Neural cell (in vitro differentiated cells): ENCODE results near the gene PIK3CG. TPM values are rescaled to one million over a fixed set of nuclear protein-coding genes. Genes with fewer than 3 reads are reported as not detected.
"Not testable (repeated sequence)": the region's sequence is repeated elsewhere in the genome, so short reads cannot be mapped to it uniquely, and the experiment has no call there.

ENCODE experiments used
- H2AFZ ChIP-seq: fragments of 200-600, 300-800 bp; sonication (generic), shearing (Covaris generic); 2 replicates; pipeline ENCODE4 v1.6.0; 2014; ENCODE audit warnings: low read depth, mild to moderate bottlenecking, antibody characterized with exemption, low read length, moderate library complexity
- H3F3A ChIP-seq: fragments of 200-600 bp; shearing (Covaris generic); 2 replicates; pipeline ENCODE4 v1.6.1; 2016; ENCODE audit warnings: mild to moderate bottlenecking, moderate library complexity, mixed read lengths, antibody characterized with exemption, low read length; ENCODE audit not compliant: insufficient read depth, poor library complexity, severe bottlenecking
- H3K27ac ChIP-seq: fragments of 200-600, 300-800 bp; sonication (generic), shearing (Covaris generic); 2 replicates; pipeline ENCODE4 v1.5.1; 2014; ENCODE audit warnings: mild to moderate bottlenecking, low read length, moderate library complexity
- H3K27me3 ChIP-seq: fragments of 300-800, 200-600 bp; sonication (generic), shearing (Covaris generic); 2 replicates; pipeline ENCODE4 v1.6.0; 2014; ENCODE audit warnings: mild to moderate bottlenecking, low read depth, low read length, moderate library complexity; ENCODE audit not compliant: insufficient read depth
- H3K36me3 ChIP-seq: fragments of 300-800, 200-600 bp; sonication (generic), shearing (Covaris generic); 2 replicates; pipeline ENCODE4 v1.5.1; 2014; ENCODE audit warnings: mild to moderate bottlenecking, antibody characterized with exemption, low read length, moderate library complexity; ENCODE audit not compliant: insufficient read depth
- H3K4me2 ChIP-seq: fragments of 300-800, 200-600 bp; sonication (generic), shearing (Covaris generic); 2 replicates; pipeline ENCODE4 v1.6.0; 2014; ENCODE audit warnings: mild to moderate bottlenecking, low read length
- H3K4me3 ChIP-seq: fragments of 300-800, 200-600 bp; sonication (generic), shearing (Covaris generic); 2 replicates; pipeline ENCODE4 v1.5.1; 2014; ENCODE audit warnings: mild to moderate bottlenecking, low read length, moderate library complexity
- H3K79me2 ChIP-seq: fragments of 200-600 bp; shearing (Covaris generic); replicated peaks from 2 replicates; pipeline ENCODE4 v1.6.0; 2014; ENCODE audit warnings: mild to moderate bottlenecking, low read length, moderate library complexity; ENCODE audit not compliant: insufficient read depth
- H3K9ac ChIP-seq: fragments of 300-800, 200-600 bp; sonication (generic), shearing (Covaris generic); 2 replicates; pipeline ENCODE4 v1.6.1; 2016; ENCODE audit warnings: mild to moderate bottlenecking, low read length, mixed read lengths
- H3K9me2 ChIP-seq: fragments of 200-600 bp; shearing (Covaris generic); 2 replicates; pipeline ENCODE4 v1.6.1; 2016; ENCODE audit warnings: mild to moderate bottlenecking, low read length, mixed read lengths; ENCODE audit not compliant: insufficient read depth
- H3K9me3 ChIP-seq: fragments of 200-600, 300-800 bp; sonication (generic), shearing (Covaris generic); 2 replicates; pipeline ENCODE4 v1.6.1; 2016; ENCODE audit warnings: mild to moderate bottlenecking, mixed run types, low read length, moderate library complexity, mixed read lengths
- H4K20me1 ChIP-seq: fragments of 200-600 bp; shearing (Covaris generic); 2 replicates; pipeline ENCODE4 v1.6.1; 2016; ENCODE audit warnings: mild to moderate bottlenecking, mixed run types; ENCODE audit not compliant: insufficient read depth
- polyA plus RNA-seq: library from polyadenylated mRNA; depleted of rRNA; stranded (reverse); fragments of >200 nt; gene quantifications from 2 replicates; pipeline ENCODE4 v1.2.3, GENCODE V29; 2014
- TF ChIP-seq, protein P1 (sequence below): IDR thresholded peaks from 2 replicates; pipeline ENCODE4 v1.6.1; 2012; ENCODE audit warnings: borderline replicate concordance

The PIK3CG gene
- polyA plus RNA-seq, 1 donor from 2014 or later, result not detected

DNA sequence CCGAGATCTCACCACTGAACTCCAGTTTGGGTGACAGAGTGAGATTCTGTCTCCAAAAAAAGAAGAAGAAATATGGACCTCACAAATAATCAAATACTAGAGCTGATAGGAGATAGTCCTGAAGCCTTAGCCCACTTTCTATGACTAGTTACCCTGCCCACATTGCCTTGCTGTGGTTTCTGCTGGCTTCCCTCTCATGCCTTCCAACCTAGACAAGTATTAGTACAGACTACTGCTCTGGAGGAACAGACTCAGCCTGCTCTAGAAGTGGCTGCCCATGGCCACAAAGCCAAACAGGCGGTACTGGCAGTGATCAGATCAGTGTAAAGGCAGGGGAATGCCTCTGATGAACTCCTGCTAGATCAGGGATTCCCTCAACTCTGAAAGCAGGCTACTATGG lies 89.8 kb downstream of the PIK3CG start:
- Histone ChIP-seq H3K4me3 (no peak overlapping the region), H3F3A (no peaks in the 10 kb centered on the region), H3K9me3 (no peaks in the 10 kb centered on the region), H3K27ac (no peak overlapping the region), H3K27me3 (no peaks in the 10 kb centered on the region), H2AFZ (no peak overlapping the region), H4K20me1 (no peaks in the 10 kb centered on the region), H3K9ac (no peak overlapping the region), H3K79me2 (no peaks in the 10 kb centered on the region), H3K36me3 (no peaks in the 10 kb centered on the region), H3K4me2 (no peak overlapping the region), H3K9me2 (no peaks in the 10 kb centered on the region)
- TF ChIP-seq, protein P1, sequence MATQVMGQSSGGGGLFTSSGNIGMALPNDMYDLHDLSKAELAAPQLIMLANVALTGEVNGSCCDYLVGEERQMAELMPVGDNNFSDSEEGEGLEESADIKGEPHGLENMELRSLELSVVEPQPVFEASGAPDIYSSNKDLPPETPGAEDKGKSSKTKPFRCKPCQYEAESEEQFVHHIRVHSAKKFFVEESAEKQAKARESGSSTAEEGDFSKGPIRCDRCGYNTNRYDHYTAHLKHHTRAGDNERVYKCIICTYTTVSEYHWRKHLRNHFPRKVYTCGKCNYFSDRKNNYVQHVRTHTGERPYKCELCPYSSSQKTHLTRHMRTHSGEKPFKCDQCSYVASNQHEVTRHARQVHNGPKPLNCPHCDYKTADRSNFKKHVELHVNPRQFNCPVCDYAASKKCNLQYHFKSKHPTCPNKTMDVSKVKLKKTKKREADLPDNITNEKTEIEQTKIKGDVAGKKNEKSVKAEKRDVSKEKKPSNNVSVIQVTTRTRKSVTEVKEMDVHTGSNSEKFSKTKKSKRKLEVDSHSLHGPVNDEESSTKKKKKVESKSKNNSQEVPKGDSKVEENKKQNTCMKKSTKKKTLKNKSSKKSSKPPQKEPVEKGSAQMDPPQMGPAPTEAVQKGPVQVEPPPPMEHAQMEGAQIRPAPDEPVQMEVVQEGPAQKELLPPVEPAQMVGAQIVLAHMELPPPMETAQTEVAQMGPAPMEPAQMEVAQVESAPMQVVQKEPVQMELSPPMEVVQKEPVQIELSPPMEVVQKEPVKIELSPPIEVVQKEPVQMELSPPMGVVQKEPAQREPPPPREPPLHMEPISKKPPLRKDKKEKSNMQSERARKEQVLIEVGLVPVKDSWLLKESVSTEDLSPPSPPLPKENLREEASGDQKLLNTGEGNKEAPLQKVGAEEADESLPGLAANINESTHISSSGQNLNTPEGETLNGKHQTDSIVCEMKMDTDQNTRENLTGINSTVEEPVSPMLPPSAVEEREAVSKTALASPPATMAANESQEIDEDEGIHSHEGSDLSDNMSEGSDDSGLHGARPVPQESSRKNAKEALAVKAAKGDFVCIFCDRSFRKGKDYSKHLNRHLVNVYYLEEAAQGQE, result no peak

DNA sequence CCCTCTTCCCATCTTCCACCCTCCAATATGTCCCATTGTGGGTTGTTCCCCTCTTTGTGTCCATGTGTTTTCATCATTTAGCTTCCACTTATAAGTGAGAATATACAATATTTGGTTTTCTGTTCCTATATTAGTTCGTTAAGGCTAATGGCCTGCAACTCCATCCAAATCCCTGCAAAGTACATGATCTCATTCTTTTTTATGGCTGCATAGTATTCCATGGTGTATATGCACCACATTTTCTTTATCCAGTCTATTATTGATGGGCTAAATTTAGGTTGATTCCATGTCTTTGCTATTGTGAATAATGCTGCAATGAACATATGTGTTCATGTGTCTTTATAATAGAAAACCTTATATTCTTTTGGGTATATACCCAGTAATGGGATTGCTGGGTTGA lies 90.8 kb downstream of the PIK3CG start:
- H3K4me2 ChIP-seq, H3K9me3 ChIP-seq, H3K4me3 ChIP-seq, H2AFZ ChIP-seq, H4K20me1 ChIP-seq, H3F3A ChIP-seq, H3K9me2 ChIP-seq, H3K79me2 ChIP-seq, H3K9ac ChIP-seq, H3K36me3 ChIP-seq, H3K27ac ChIP-seq, H3K27me3 ChIP-seq: not testable (repeated sequence)

Other genes with a start within 250 kb of the PIK3CG start
- gene CCDC71L, start 204.1 kb upstream of the PIK3CG start, polyA plus RNA-seq, result 37.2 and 38.3 TPM in 2 replicates
- gene PRKAR2B, start 179.4 kb downstream of the PIK3CG start, polyA plus RNA-seq, result 249 and 297 TPM in 2 replicates